ENCODE data around the gene CARMIL1.

DNA sequence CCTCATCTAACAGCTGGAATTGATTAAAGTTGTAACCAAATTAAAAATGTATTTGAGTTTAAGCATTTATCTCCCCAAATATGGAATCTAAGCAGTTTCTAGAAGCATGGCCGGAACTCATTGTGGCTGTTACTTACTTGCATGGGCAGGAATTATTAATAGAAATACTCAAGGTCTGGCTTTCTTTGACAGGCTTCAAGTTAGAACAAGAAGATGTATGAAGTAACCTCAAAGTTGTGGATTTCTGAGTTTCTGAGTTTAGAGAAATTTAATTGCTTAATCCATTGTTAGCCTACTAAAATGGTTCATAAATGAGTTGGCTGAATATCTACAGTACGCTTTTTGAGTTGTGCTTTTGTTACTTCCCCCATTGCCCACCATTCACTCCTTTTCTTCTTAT, 7.7 kb downstream of the CARMIL1 start:
- no peak for TF ChIP-seq CTCF (conservative IDR thresholded peaks at IDR 0.05; ENCODE audit: low read length)
- TF ChIP-seq EZH2phosphoT487 (IDR thresholded peaks at IDR 0.05; ENCODE audit: borderline replicate concordance), result no peak
